Activated T-helper 1 cell treated with anti-CD3 and anti-CD28 coated beads, Interleukin-12 subunit alpha, Interleukin-12 subunit beta, Interleukin-2, Interleukin-4 antibody, amounts not matched to agents 30 ng/mL and 10 ng/mL and 1 ng/mL, durations not matched to agents 14 hours and 24 hours and 36 hours (primary cell): ENCODE measurements around the gene PCSK2. TPM values are rescaled to one million over a fixed set of nuclear protein-coding genes. Genes with fewer than 3 reads are reported as not detected.

Experiments
- DNase-seq: peaks from one replicate; pipeline ENCODE4 v3.0.0; 2021; ENCODE audit warnings: low spot score
- H3K27ac Mint-ChIP-seq: one replicate; pipeline ENCODE4 v1.8.0; 2021; ENCODE audit warnings: mild to moderate bottlenecking, mixed read lengths
- H3K27me3 Mint-ChIP-seq: one replicate; pipeline ENCODE4 v1.8.0; 2022; ENCODE audit warnings: mild to moderate bottlenecking, moderate library complexity, mixed read lengths; ENCODE audit not compliant: insufficient read depth
- H3K36me3 Mint-ChIP-seq: one replicate; pipeline ENCODE4 v1.8.0; 2021; ENCODE audit warnings: low read depth, mixed read lengths
- H3K4me1 Mint-ChIP-seq: one replicate; pipeline ENCODE4 v1.8.0; 2021; ENCODE audit warnings: low read depth, mixed read lengths
- H3K4me3 Mint-ChIP-seq: one replicate; pipeline ENCODE4 v1.8.0; 2021; ENCODE audit warnings: mild to moderate bottlenecking, moderate library complexity, mixed read lengths
- H3K9me3 Mint-ChIP-seq: one replicate; pipeline ENCODE4 v1.8.0; 2021; ENCODE audit warnings: mixed read lengths
- intact Hi-C: fragments of 100-400 bp; cut with micrococcal nuclease; formaldehyde crosslinking; loops from one replicate; pipeline ENCODE4 v1.15.1; 2024
- total RNA-seq: library from RNA; stranded (reverse); gene quantifications from 2 replicates; pipeline ENCODE4 v1.2.3, GENCODE V29; 2022

The PCSK2 gene
- total RNA-seq, 1 donor from 2014 or later = not detected

GRCh38 chr20:17223553-17223952 is 3.3 kb upstream of the PCSK2 start:
- H3K9me3 Mint-ChIP-seq = peaks cover 4% of the 10 kb centered on the region
- no peak overlapping the region for H3K4me3 Mint-ChIP-seq
- H3K27me3 Mint-ChIP-seq = peaks cover 33% of the 10 kb centered on the region
- intact Hi-C loops = no loop called here
- no peaks in the 10 kb centered on the region for H3K4me1 Mint-ChIP-seq
- H3K36me3 Mint-ChIP-seq = no peaks in the 10 kb centered on the region
- no peak overlapping the region for H3K27ac Mint-ChIP-seq
- DNase-seq = no peak

DNA sequence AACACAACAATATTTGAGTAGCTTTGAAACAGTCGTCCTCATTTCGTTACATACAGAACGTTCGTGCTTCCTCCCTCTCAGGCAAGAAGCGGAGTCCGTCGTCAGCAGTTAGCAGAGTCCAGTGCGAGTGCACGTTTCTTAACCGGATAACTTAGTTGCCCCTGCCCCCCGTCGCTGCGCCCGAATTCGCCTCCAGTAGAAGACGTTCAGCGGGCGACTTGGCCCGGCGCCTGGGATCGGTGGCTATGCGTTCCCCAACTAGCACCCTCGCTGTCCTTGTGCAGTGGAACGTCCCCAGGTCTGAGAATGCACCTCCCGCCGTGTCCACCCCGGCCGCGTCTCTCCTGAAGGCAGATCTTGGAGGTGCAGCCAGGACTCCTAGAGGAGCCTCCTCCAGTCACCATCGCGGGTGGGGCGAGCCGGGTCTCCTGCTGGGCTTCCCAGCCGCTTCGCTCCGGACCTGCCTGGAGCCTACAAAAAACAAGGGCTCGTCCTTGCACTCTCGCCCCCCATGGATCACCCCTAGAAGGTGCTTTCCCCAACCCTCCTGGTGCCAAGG is 910 bp upstream of the PCSK2 start:
- no peak for DNase-seq
- Mint-ChIP-seq H3K27me3 (peaks cover 44% of the 10 kb centered on the region), H3K4me3 (no peak overlapping the region), H3K9me3 (no peaks in the 10 kb centered on the region), H3K4me1 (no peaks in the 10 kb centered on the region), H3K36me3 (no peaks in the 10 kb centered on the region), H3K27ac (peak overlapping the region; percentile 11)
- intact Hi-C loops = no loop called here

- intact Hi-C loops = no loop called here
- Mint-ChIP-seq H3K27me3 (peaks cover 44% of the 10 kb centered on the region), H3K4me1 (no peaks in the 10 kb centered on the region), H3K4me3 (no peak overlapping the region), H3K36me3 (no peaks in the 10 kb centered on the region), H3K27ac (no peak overlapping the region), H3K9me3 (no peaks in the 10 kb centered on the region)
- DNase-seq = no peak
These were observed 357 bp downstream of the PCSK2 start for GRCh38 chr20:17227219-17227575.

DNA sequence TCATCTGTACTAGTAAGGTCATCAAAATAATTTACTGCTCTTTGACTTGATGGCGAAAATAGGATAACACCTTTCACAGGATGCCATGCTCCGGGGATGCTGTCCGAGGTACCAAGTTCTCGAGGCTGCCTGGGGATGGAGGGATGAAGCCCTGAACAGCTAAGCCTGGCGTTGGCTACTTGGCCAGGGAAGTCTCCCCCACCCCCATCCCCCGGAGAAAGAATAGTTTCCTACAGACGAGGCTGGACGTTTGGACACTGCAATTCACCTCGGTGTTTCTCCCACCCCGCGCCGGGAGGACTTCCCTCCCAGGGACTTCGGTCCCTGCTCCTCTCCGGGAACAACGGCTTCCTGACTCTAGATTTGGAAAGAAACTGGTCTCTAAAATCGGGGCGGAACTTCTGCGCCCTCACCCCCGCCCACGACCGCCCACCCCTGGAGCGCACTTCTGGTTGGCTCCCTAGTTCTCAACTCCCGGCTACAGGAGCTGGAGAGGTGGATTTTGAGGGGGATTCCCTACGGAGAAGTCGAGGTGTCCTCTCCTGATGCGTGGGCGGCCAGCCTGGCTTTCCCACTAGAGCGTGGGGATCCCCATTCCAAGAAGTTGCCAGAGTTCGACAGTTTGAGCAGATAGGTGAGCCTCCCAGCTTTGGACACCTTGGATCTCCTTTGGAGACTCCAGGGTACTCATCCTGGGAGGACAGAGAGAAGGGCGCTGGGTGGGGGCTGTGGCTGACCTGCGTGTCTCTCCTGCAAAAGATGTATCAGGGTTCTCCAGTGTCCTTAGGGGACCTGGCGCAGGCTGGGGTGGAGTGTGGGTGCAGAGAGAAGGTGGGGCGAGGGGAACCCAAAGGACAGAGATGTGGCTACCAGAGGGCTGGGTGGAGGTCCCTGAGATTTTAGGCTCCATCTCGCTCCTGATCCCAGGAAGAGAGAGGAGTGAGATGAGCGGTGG is 1.1 kb downstream of the PCSK2 start:
- DNase-seq = no peak
- Mint-ChIP-seq H3K4me3 (no peak overlapping the region), H3K9me3 (no peaks in the 10 kb centered on the region), H3K4me1 (no peaks in the 10 kb centered on the region), H3K27ac (no peak overlapping the region), H3K27me3 (peaks cover 44% of the 10 kb centered on the region), H3K36me3 (no peaks in the 10 kb centered on the region)
- intact Hi-C loops = no loop called here

GRCh38 chr20:17228624-17229061 is 1.8 kb downstream of the PCSK2 start:
- Mint-ChIP-seq H3K4me1 (no peaks in the 10 kb centered on the region), H3K27ac (no peak overlapping the region), H3K4me3 (no peak overlapping the region), H3K27me3 (peaks cover 44% of the 10 kb centered on the region), H3K36me3 (no peaks in the 10 kb centered on the region), H3K9me3 (no peaks in the 10 kb centered on the region)
- intact Hi-C loops = no loop called here
- DNase-seq = no peak

GRCh38 chr20:17229256-17229655 is 2.4 kb downstream of the PCSK2 start:
- Mint-ChIP-seq H3K4me3 (no peak overlapping the region), H3K9me3 (no peaks in the 10 kb centered on the region), H3K4me1 (no peaks in the 10 kb centered on the region), H3K27ac (no peak overlapping the region), H3K36me3 (no peaks in the 10 kb centered on the region), H3K27me3 (peaks cover 44% of the 10 kb centered on the region)
- intact Hi-C loops = no loop called here
- no peak for DNase-seq

- no peaks in the 10 kb centered on the region for H3K9me3 Mint-ChIP-seq
- H3K4me3 Mint-ChIP-seq = no peak overlapping the region
- intact Hi-C loops = no loop called here
- H3K27me3 Mint-ChIP-seq = peaks cover 11% of the 10 kb centered on the region
- DNase-seq = no peak
- no peaks in the 10 kb centered on the region for H3K36me3 Mint-ChIP-seq
- no peaks in the 10 kb centered on the region for H3K4me1 Mint-ChIP-seq
- H3K27ac Mint-ChIP-seq = no peak overlapping the region
These were observed 6.8 kb downstream of the PCSK2 start for GRCh38 chr20:17233626-17234025.

DNA sequence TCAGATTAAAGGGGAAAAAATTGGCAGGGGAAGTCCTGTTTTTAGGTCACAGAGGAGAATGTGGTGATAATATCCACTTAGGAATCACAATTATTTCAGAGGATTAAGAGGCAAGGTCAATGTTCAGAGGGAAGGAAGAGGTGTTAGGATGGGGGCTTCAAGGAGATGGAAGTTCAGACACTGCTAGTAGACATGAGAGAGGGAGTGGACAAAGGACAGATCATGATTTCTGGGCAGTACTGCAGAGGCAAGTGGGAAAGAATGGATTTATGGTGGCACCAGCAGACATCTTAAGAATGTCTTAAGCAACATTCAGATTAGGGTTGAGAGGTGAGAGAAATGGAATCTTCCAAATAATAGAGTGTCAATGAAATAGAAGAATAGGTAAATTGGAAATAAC is 9.9 kb downstream of the PCSK2 start:
- no peak for DNase-seq
- H3K9me3 Mint-ChIP-seq = no peaks in the 10 kb centered on the region
- no peaks in the 10 kb centered on the region for H3K36me3 Mint-ChIP-seq
- no peaks in the 10 kb centered on the region for H3K27me3 Mint-ChIP-seq
- H3K4me3 Mint-ChIP-seq = no peak overlapping the region
- no peaks in the 10 kb centered on the region for H3K4me1 Mint-ChIP-seq
- intact Hi-C loops = no loop called here
- H3K27ac Mint-ChIP-seq = no peak overlapping the region

GRCh38 chr20:17248224-17248623 is 21.4 kb downstream of the PCSK2 start:
- Mint-ChIP-seq H3K27me3 (no peaks in the 10 kb centered on the region), H3K9me3 (no peaks in the 10 kb centered on the region), H3K4me1 (no peaks in the 10 kb centered on the region), H3K36me3 (no peaks in the 10 kb centered on the region), H3K4me3 (no peak overlapping the region), H3K27ac (no peak overlapping the region)
- no peak for DNase-seq
- intact Hi-C loops = no loop called here

DNA sequence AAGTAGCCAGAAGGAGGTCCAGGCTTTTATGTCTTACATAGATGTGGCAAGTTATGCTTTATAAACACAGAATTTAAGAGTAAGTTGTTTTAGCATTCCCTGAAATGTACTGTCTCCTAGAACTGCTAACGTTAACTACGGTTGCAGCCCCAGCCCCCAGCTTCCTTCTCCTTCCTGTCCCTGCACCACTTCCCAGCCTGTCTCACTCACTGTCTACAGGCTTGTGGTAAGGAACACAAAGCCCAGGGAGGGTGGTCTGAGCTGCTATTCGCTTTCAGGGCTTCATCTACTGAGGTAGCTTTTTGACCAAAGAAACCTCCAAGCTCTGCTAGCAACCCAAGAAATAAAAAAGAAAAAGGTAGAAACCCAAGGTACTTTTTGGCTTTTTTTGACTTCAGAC is 35.9 kb downstream of the PCSK2 start:
- Mint-ChIP-seq H3K4me3 (no peak overlapping the region), H3K36me3 (no peaks in the 10 kb centered on the region), H3K27me3 (no peaks in the 10 kb centered on the region), H3K4me1 (no peaks in the 10 kb centered on the region), H3K9me3 (no peaks in the 10 kb centered on the region), H3K27ac (no peak overlapping the region)
- intact Hi-C loops = no loop called here
- DNase-seq = no peak

DNA sequence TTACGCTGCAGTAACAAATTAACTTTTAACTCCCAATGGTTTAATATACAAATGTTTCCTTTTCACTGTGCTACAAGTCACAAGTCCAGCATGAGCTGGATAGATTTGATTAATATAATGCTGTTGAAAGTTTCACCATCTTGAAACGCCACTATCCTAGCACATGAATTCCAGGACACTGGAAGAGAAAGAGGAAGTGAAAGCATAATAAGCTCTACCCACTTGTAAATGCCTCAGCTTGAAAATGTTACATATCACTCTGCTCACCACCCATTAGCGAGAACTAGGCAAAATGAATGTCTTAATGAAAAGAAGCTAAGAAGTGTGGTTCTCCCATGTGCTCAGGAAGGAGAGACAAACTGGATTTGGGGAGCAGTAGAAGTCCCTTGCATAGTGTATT is 46.9 kb downstream of the PCSK2 start:
- Mint-ChIP-seq H3K27me3 (no peaks in the 10 kb centered on the region), H3K4me3 (no peak overlapping the region), H3K36me3 (no peaks in the 10 kb centered on the region)

GRCh38 chr20:17276101-17276500 is 49.3 kb downstream of the PCSK2 start:
- Mint-ChIP-seq H3K9me3 (peaks cover 8% of the 10 kb centered on the region), H3K36me3 (no peaks in the 10 kb centered on the region), H3K27me3 (no peaks in the 10 kb centered on the region), H3K4me1 (no peaks in the 10 kb centered on the region), H3K4me3 (no peak overlapping the region), H3K27ac (no peak overlapping the region)
- no peak for DNase-seq
- intact Hi-C loops = no loop called here

More for the DNA sequence above, 46.9 kb downstream of the PCSK2 start:
- Mint-ChIP-seq H3K9me3 (peaks cover under 1% of the 10 kb centered on the region), H3K4me1 (no peaks in the 10 kb centered on the region), H3K27ac (no peak overlapping the region)
- intact Hi-C loops = no loop called here
- DNase-seq = no peak

- intact Hi-C loops = no loop called here
- H3K27me3 Mint-ChIP-seq = no peaks in the 10 kb centered on the region
- no peak overlapping the region for H3K27ac Mint-ChIP-seq
These were observed 54.6 kb downstream of the PCSK2 start for GRCh38 chr20:17281478-17281877.

More at GRCh38 chr20:17281478-17281877, 54.6 kb downstream of the PCSK2 start:
- Mint-ChIP-seq H3K4me3 (no peak overlapping the region), H3K36me3 (no peaks in the 10 kb centered on the region), H3K9me3 (peaks cover 8% of the 10 kb centered on the region), H3K4me1 (no peaks in the 10 kb centered on the region)
- DNase-seq = no peak
